Neural progenitor cell (in vitro differentiated cells): ENCODE data around the gene DDX23. TPM values are rescaled to one million over a fixed set of nuclear protein-coding genes. Genes with fewer than 3 reads are reported as not detected.

ENCODE experiments used
- DNase-seq: peaks from one replicate; pipeline ENCODE4 v3.0.0-alpha.2; 2016; ENCODE audit warnings: low spot score
- H2AFZ ChIP-seq: fragments of 200-600 bp; sonication (generic); replicated peaks from 2 replicates; pipeline ENCODE4 v1.6.1; 2016; ENCODE audit warnings: antibody characterized with exemption
- H3F3A ChIP-seq: fragments of 200-600 bp; sonication (generic); 2 replicates; pipeline ENCODE4 v1.6.1; 2016; ENCODE audit warnings: antibody characterized with exemption, low read depth
- H3K27ac ChIP-seq: fragments of 200-600 bp; sonication (generic); 2 replicates; pipeline ENCODE4 v1.5.1; 2016; ENCODE audit warnings: mild to moderate bottlenecking
- H3K27me3 ChIP-seq: fragments of 200-600 bp; sonication (generic); 2 replicates; pipeline ENCODE4 v1.6.1; 2016; ENCODE audit warnings: mild to moderate bottlenecking, moderate library complexity
- H3K36me3 ChIP-seq: fragments of 200-600 bp; sonication (generic); 2 replicates; pipeline ENCODE4 v1.5.1; 2016
- H3K4me1 ChIP-seq: fragments of 200-600 bp; sonication (generic); 2 replicates; pipeline ENCODE4 v1.6.1; 2016; ENCODE audit warnings: mixed run types
- H3K4me2 ChIP-seq: fragments of 200-600 bp; sonication (generic); 2 replicates; pipeline ENCODE4 v1.6.1; 2016
- H3K4me3 ChIP-seq: fragments of 200-600 bp; sonication (generic); 2 replicates; pipeline ENCODE4 v1.5.1; 2016
- H3K79me2 ChIP-seq: fragments of 200-600 bp; sonication (generic); 2 replicates; pipeline ENCODE4 v1.6.1; 2016; ENCODE audit warnings: low read depth
- H3K9ac ChIP-seq: fragments of 200-600 bp; sonication (generic); 2 replicates; pipeline ENCODE4 v1.6.1; 2016
- H3K9me3 ChIP-seq: fragments of 200-600 bp; sonication (generic); 2 replicates; pipeline ENCODE4 v1.5.1; 2016; ENCODE audit warnings: low read depth
- H4K20me1 ChIP-seq: fragments of 200-600 bp; sonication (generic); 2 replicates; pipeline ENCODE4 v1.6.1; 2016; ENCODE audit warnings: low read depth
- H3K27ac Mint-ChIP-seq: 3 replicates; pipeline ENCODE4 v1.8.0; 2021; ENCODE audit warnings: mixed read lengths
- H3K27me3 Mint-ChIP-seq: 2 replicates; pipeline ENCODE4 v1.8.0; 2022; ENCODE audit warnings: low read depth, mild to moderate bottlenecking, inconsistent platforms, moderate library complexity, mixed read lengths; ENCODE audit not compliant: insufficient read depth
- H3K36me3 Mint-ChIP-seq: 3 replicates; pipeline ENCODE4 v1.8.0; 2021; ENCODE audit warnings: mixed read lengths
- H3K4me1 Mint-ChIP-seq: 3 replicates; pipeline ENCODE4 v1.8.0; 2021; ENCODE audit warnings: mixed read lengths
- H3K4me3 Mint-ChIP-seq: 3 replicates; pipeline ENCODE4 v1.8.0; 2021; ENCODE audit warnings: mild to moderate bottlenecking, moderate library complexity, mixed read lengths
- H3K9me3 Mint-ChIP-seq: 3 replicates; pipeline ENCODE4 v1.8.0; 2020; ENCODE audit warnings: mixed read lengths
- EZH2 ChIP-seq: fragments of 200-600 bp; sonication (generic); IDR thresholded peaks from 2 replicates; pipeline ENCODE4 v1.6.1; 2017; ENCODE audit warnings: antibody characterized with exemption, mild to moderate bottlenecking, moderate library complexity
- EZH2phosphoT487 ChIP-seq: fragments of 200-600 bp; sonication (generic); IDR thresholded peaks from 2 replicates; pipeline ENCODE4 v1.6.1; 2017; ENCODE audit warnings: antibody characterized with exemption
- total RNA-seq: library from RNA; depleted of rRNA; stranded (reverse); fragments of >200 nt; gene quantifications from 2 replicates; pipeline ENCODE4 v1.2.3, GENCODE V29; 2015; ENCODE audit warnings: low replicate concordance
- TF ChIP-seq, protein P1 (sequence below): fragments of 200-600 bp; sonication (generic); IDR thresholded peaks from 2 replicates; pipeline ENCODE4 v1.5.1; 2017; ENCODE audit warnings: antibody characterized with exemption, mild to moderate bottlenecking

The DDX23 gene
- total RNA-seq, 1 donor from 2014 or later = 109 TPM

DNA sequence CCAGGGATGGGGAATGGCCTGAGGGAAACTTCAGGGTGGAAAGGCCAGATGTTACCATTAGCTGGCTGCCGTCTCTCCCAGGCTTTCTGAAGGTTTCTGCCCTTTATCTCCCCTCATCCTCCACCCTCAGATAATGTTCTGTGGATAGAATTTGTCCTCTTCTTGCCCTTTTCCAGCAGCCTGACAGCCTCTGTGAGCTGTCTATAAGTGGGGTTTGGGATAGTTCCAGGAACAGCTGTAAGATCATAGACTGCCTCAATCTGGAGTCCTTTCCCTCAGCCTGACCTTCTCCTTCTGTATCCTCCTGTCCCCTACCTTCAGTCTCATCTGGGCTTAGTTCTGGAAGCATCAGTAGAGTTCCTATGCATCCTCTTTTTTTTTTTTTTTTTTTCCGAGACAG is 16.5 kb upstream of the DDX23 start:
- no peak overlapping the region for H3K9ac ChIP-seq
- H3K4me2 ChIP-seq = no peak overlapping the region
- Mint-ChIP-seq H3K27ac (no peak overlapping the region), H3K27me3 (peaks cover 10% of the 10 kb centered on the region), H3K4me3 (no peak overlapping the region), H3K36me3 (no peaks in the 10 kb centered on the region), H3K4me1 (peaks cover 38% of the 10 kb centered on the region), H3K9me3 (peaks cover 2% of the 10 kb centered on the region)
- H3K9me3 ChIP-seq = no peaks in the 10 kb centered on the region
- TF ChIP-seq EZH2 (no peak), EZH2phosphoT487 (no peak)
- TF ChIP-seq, protein P1, sequence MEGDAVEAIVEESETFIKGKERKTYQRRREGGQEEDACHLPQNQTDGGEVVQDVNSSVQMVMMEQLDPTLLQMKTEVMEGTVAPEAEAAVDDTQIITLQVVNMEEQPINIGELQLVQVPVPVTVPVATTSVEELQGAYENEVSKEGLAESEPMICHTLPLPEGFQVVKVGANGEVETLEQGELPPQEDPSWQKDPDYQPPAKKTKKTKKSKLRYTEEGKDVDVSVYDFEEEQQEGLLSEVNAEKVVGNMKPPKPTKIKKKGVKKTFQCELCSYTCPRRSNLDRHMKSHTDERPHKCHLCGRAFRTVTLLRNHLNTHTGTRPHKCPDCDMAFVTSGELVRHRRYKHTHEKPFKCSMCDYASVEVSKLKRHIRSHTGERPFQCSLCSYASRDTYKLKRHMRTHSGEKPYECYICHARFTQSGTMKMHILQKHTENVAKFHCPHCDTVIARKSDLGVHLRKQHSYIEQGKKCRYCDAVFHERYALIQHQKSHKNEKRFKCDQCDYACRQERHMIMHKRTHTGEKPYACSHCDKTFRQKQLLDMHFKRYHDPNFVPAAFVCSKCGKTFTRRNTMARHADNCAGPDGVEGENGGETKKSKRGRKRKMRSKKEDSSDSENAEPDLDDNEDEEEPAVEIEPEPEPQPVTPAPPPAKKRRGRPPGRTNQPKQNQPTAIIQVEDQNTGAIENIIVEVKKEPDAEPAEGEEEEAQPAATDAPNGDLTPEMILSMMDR = no peak
- H3K79me2 ChIP-seq = peaks cover 21% of the 10 kb centered on the region
- H2AFZ ChIP-seq = no peak overlapping the region
- H3K4me1 ChIP-seq = peaks cover 19% of the 10 kb centered on the region
- H4K20me1 ChIP-seq = peaks cover 17% of the 10 kb centered on the region
- H3K27ac ChIP-seq = no peak overlapping the region
- no peaks in the 10 kb centered on the region for H3F3A ChIP-seq
- H3K36me3 ChIP-seq = no peaks in the 10 kb centered on the region
- H3K4me3 ChIP-seq = no peak overlapping the region
- H3K27me3 ChIP-seq = no peaks in the 10 kb centered on the region
- DNase-seq = no peak

DNA sequence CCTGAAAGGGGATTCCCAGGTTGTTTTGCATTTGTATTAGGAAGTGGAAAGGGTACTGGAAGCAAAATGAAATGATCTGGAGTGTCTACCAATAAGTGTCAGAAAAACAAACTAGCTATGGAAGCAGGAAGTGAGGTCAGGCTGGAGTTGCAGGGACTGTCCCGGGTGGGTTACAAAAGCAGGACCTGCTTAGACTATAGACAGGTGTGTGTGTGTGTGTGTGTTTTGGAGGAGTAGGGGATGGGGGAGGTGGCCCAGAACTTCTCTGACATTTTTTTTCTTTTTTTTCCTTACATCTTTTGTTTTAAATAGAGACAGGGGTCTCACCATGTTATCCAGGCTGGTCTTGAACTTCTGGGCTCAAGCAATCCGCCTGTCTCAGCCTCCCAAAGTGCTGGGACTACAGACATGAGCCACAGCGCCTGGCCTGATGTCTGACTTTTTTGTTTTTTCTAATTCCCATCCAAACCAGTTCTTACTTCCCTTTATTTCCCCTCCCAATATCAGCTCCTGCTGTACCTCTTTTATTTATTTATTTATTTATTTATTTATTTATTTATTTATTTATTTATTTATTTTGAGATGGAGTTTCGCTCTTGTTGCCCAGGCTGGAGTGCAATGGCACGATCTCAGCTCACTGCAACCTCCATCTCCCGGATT is 14.2 kb upstream of the DDX23 start:
- Histone ChIP-seq H3K9ac (no peak overlapping the region), H3K4me1 (peaks cover 33% of the 10 kb centered on the region), H3K9me3 (no peaks in the 10 kb centered on the region), H3K79me2 (peaks cover 36% of the 10 kb centered on the region), H2AFZ (no peak overlapping the region), H3K4me3 (peak overlapping the region; percentile 79), H3K27ac (no peak overlapping the region), H4K20me1 (peaks cover 24% of the 10 kb centered on the region), H3K27me3 (no peaks in the 10 kb centered on the region), H3K4me2 (peak overlapping the region; percentile 74), H3K36me3 (no peaks in the 10 kb centered on the region), H3F3A (peaks cover 12% of the 10 kb centered on the region)
- Mint-ChIP-seq H3K36me3 (peaks cover 9% of the 10 kb centered on the region), H3K4me1 (peaks cover 45% of the 10 kb centered on the region), H3K9me3 (peaks cover 2% of the 10 kb centered on the region), H3K27ac (peak overlapping the region; percentile 18), H3K27me3 (peaks cover 7% of the 10 kb centered on the region), H3K4me3 (peak overlapping the region; percentile 97)
- TF ChIP-seq EZH2phosphoT487 = no peak
- TF ChIP-seq, protein P1 = no peak
- TF ChIP-seq EZH2 = no peak
- no peak for DNase-seq

DNA sequence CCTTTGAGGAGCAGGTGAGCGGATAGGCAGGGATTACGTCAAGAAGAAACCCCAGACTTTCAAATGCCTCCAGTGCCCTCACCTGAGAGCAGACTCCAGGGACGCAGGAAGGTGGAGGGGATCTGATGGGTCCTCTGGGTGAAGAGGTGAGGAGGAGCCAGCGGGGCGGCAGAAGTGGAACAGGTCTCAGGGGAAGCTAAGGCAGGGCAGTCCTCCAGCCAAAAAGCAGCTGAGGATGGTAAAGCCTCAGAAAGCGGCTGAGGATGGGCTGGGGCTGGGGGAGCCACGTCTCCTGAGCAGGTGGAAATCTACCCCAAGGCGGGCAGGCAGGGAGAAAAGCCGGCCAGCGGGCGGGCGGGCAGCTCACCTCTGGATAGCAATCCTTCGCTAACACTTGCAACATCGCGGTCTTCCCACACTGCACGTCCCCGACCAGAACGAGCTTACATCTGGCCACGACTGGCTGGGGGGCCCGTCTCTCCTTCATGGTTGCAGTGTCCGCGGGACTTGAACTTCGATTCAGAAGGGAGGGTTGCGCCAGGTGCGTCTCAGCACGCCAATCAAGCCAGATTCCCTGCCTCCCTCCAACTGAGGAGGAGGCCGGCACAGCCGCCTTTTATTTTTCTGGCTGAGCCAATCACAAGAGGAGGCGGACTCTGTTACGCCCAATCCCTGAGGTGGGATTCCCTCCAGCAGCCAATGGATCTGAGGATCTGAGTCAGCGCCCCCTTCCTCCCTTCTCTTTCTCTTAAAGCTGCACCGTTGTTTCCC is 13.5 kb upstream of the DDX23 start, which contains the start of gene RND1:
TSS of gene RND1 (minus strand) at position 590 of the 771 bp plus-strand sequence. CDS start at position 487, 103 bp downstream.
- Histone ChIP-seq H3K27me3 (no peaks in the 10 kb centered on the region), H3K9me3 (no peaks in the 10 kb centered on the region), H3K27ac (no peak within 1 kb of the TSS), H3F3A (peaks cover 12% of the 10 kb centered on the region), H3K4me1 (peaks cover 33% of the 10 kb centered on the region), H3K4me2 (peak within 1 kb of the TSS; percentile 93), H4K20me1 (peaks cover 24% of the 10 kb centered on the region), H3K36me3 (no peaks in the 10 kb centered on the region), H3K9ac (peak within 1 kb of the TSS; percentile 48), H3K79me2 (peaks cover 36% of the 10 kb centered on the region), H3K4me3 (peak within 1 kb of the TSS; percentile 79), H2AFZ (no peak within 1 kb of the TSS)
- H3K4me3 Mint-ChIP-seq = peak within 1 kb of the TSS; percentile 97
- peaks cover 45% of the 10 kb centered on the region for H3K4me1 Mint-ChIP-seq
- H3K36me3 Mint-ChIP-seq = peaks cover 15% of the 10 kb centered on the region
- H3K9me3 Mint-ChIP-seq = peaks cover 2% of the 10 kb centered on the region
- DNase-seq = peak; percentile 96
- H3K27me3 Mint-ChIP-seq = peaks cover 7% of the 10 kb centered on the region
- no peak for TF ChIP-seq EZH2phosphoT487
- TF ChIP-seq, protein P1 = peak; percentile 32
- TF ChIP-seq EZH2 = no peak
- H3K27ac Mint-ChIP-seq = peak within 1 kb of the TSS; percentile 70
